KBM-7 (cell line): ENCODE data around the gene GRIK3.
A peak's percentile ranks its signal among the peaks of the same experiment; 100 is the strongest.

Source experiments
- DNase-seq: peaks from one replicate; pipeline ENCODE4 v3.0.0-alpha.2; 2015
- in situ Hi-C: fragments of 300-500 bp; cut with MboI; formaldehyde crosslinking; loops from 2 replicates; pipeline ENCODE4 v1.14.3; 2020; ENCODE audit warnings: low sequenced_read_pairs, low pct_unique_long_range_greater_than_20kb, mixed read lengths

GRIK3 gene

DNA sequence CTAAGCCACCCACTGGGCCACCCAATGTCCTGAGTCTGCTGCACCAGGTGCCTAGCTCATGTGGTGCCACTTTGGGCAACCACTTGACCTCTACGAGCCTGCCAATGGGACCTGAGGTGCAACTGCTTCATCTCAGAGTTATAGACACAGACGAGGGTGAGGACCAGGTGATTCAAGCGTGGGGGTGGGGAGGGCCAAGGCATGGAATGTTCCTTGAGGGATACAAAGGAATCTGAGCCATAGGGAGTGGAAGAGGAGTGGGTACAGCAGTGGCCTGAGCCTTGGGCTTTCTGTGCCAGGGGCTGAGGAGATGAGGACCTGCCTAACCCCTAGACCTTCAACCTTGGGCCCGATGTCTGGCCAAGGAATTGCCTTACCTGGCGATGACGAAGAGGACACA lies 209.1 kb downstream of the GRIK3 start:
- in situ Hi-C loops, result no loop called here

GRCh38 chr1:36824390-36824861 lies 209.9 kb downstream of the GRIK3 start:
- in situ Hi-C loops, result no loop called here
- peak; percentile 7 for DNase-seq

More for the DNA sequence above, 209.1 kb downstream of the GRIK3 start:
- DNase-seq, result no peak

DNA sequence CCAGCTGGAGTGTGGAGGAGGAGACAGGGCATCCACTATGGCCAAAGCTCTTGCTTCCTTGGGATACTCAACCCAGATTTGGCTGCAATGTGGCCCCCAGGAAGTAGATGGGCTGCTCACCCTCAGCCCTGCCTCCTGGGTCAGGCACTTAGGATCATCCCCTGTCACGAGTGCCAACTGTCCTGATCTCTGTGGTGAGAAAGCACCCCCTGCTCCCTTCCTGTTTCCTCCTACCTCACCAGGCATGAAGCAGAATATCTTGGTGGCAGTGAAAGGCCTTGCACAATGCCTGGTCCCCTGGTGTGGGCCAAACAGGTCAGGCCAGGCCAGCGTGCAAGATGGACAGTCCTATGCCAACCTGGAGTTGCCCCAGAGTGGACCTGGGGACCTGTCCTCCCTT lies 211.7 kb downstream of the GRIK3 start:
- in situ Hi-C loops, result no loop called here
- no peak for DNase-seq

GRCh38 chr1:36821386-36821785 lies 212.9 kb downstream of the GRIK3 start:
- no peak for DNase-seq
- in situ Hi-C loops, result no loop called here

- in situ Hi-C loops, result no loop called here
- DNase-seq, result no peak
Observed at GRCh38 chr1:36818771-36819170, 215.5 kb downstream of the GRIK3 start.

DNA sequence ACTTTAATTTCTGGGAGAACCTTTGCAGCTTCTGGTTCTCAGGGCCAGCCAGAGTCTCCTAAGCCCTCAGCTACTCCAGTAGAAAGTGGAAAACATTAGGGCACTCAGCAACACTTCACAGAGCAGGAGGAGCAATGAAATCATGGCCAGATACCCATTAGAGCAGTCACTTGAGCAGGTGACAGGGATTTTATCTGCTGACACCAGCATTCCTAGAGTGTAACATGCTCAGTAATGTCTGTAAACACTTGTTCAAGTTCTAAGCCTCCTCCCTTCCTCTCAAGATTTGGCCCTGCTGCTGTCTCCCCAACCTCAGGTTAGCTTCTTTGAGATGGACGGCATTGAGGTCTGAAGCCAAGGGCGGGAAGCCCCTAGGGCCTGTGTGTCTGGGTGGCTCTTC lies 218.0 kb downstream of the GRIK3 start:
- no peak for DNase-seq
- in situ Hi-C loops, result no loop called here

GRCh38 chr1:36814774-36815173 lies 219.5 kb downstream of the GRIK3 start:
- in situ Hi-C loops, result no loop called here
- DNase-seq, result no peak

GRCh38 chr1:36814083-36814482 lies 220.2 kb downstream of the GRIK3 start:
- in situ Hi-C loops, result no loop called here
- no peak for DNase-seq

GRCh38 chr1:36807262-36807661 lies 227.1 kb downstream of the GRIK3 start:
- in situ Hi-C loops, result no loop called here
- DNase-seq, result no peak

DNA sequence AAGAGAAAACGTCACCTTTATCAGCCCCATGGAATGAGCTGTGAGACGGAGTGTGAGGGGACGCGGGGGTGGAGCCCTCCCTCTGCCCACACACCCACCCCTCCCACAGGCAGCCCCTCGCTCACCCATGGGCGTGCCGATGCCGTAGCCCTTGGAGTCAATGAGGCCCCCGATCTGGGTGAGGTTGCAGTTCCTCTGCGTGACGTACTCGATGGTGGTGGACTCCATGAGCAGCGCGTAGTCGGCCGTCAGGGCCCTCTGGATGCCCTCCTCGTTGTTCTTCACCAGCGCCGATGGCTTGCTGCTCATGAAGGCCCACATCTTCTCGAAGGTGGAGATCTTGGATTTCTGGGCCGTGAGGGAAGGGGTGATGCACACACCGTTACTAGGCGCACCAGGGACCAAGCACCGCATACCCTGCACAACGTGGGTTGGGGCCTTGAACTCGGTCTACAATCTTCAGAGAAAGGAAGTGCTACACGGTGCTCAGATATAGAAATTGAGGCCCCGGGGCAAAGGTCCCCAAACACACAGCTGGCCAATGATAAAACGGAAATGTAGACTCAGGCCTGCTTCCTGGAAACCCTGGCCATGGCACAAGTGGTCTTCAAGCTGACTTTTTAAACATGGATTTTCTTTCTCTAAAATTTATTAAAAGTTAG lies 228.2 kb downstream of the GRIK3 start:
- in situ Hi-C loops, result no loop called here
- DNase-seq, result no peak

GRCh38 chr1:36804669-36805314 lies 229.5 kb downstream of the GRIK3 start:
- in situ Hi-C loops, result no loop called here
- no peak for DNase-seq

DNA sequence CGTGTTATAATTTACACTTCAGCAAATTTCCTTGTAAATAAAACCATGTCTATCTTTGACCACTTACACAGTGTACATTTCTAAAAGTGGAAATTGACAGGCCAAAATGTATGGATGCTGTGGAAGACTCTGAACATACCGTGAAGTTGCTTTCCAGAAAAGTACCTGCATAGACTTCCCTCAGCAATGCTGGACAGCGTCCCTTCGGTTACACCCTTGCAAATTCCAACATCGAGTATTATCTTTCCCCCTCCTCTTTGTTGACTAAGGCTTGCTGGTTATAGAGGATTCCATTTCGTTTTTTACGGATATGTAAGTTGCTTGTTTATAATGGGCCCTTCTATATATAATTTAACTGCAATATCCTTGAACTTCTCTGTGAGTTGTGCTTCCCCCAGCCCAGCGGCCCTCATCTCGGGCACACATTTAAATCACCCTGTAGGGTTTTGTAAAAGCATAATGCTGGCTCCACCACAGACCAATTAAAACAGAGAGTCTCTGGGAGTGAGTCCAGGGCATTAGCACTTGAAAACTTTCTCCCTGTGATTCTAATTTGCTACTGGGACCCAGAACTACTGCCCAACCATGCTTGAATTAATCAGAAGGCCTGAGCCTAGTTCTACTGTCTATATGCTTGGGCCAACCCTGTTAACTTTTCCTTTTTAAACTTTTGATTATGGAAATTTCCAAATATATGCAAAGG lies 230.3 kb downstream of the GRIK3 start:
- no peak for DNase-seq
- in situ Hi-C loops, result no loop called here

- in situ Hi-C loops, result no loop called here
- no peak for DNase-seq
Observed at GRCh38 chr1:36802018-36802417, 232.3 kb downstream of the GRIK3 start.

DNA sequence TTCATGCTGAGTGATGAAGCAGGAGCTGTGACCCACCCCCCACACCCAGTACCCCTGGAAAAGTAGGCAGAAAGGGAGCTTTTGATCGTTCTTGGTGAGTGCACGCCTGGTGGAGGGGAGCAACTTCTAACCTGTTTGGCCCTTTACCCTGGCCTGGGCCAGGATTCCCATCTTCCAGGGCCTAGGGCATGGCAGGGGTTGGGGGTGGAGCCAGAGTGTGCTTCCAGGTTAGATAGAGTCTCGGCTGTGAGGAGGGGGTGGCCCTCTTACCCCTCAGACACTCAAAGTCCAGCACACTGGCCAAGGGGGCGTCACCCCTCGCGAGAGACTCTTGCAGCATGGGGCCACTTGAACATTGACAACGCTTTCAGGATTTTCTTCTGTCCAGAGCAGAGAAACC lies 236.6 kb downstream of the GRIK3 start:
- DNase-seq, result no peak
- in situ Hi-C loops, result no loop called here

- no peak for DNase-seq
- in situ Hi-C loops, result no loop called here
Observed at GRCh38 chr1:36796733-36797132, 237.6 kb downstream of the GRIK3 start.

DNA sequence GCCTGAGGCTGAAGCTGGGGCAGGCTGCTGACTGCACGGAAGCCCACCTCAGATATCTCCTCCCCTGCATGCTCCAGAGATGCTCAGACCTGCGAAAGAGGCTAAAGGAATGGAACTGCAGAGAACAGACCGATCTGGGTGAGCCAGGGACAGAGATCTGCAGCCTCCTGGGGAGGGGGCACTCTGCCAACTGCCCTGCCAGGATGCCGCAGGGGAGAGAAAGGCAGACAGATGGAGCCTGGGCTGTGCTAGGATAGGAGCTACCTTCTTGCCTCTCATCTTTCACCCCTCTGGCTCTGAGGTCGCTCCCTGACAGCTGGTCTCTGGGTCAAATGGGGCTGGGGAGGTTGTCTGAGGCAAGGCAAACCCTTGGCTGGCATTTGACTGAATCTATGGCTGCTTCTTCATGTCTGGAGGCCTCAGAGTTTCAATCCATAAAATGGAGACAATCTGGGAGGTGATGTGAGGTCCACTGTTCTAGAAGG lies 238.2 kb downstream of the GRIK3 start:
- DNase-seq, result no peak
- in situ Hi-C loops, result no loop called here

DNA sequence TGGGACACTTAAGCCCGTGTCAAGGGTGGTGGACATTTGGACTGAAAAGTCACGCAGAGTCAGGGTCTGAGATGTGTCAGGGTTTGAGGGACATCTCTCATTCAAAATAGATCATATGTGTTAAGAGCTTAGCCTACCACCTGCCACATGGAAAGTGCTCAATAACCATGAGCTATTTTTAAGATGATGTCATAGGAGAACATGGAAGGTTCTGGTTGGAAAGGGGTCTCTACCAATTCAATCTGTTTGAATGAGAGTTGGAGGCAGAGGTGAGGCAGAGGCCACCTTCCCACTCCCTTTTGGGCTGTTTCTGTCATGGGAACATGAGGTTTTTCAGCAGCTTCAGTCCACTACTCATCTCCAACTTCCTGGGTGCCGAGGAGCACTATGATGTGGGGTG lies 239.9 kb downstream of the GRIK3 start:
- no peak for DNase-seq

GRCh38 chr1:36793452-36793851 lies 240.9 kb downstream of the GRIK3 start:
- no peak for DNase-seq
- in situ Hi-C loops, result no loop called here

More for the DNA sequence above, 239.9 kb downstream of the GRIK3 start:
- in situ Hi-C loops, result no loop called here

DNA sequence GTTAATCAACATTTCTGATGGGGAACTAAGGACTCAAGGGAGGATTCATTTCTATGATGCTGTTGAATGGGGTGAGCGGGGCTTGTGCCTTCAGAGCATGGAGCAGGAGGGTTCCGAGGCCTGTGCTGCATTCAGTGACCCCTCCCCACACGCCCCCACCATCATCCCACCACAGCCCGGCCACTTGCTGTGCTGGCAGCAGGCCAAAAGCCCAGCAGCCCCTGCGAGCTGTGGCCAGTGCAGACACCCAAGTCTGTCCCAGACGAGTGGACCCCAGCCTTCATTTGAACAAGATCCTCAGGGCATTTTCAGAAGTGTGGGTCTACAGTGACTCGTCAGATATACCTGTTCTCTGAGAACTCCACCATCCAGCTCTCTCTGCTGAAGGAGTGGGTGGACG lies 242.0 kb downstream of the GRIK3 start:
- no peak for DNase-seq
- in situ Hi-C loops, result no loop called here

DNA sequence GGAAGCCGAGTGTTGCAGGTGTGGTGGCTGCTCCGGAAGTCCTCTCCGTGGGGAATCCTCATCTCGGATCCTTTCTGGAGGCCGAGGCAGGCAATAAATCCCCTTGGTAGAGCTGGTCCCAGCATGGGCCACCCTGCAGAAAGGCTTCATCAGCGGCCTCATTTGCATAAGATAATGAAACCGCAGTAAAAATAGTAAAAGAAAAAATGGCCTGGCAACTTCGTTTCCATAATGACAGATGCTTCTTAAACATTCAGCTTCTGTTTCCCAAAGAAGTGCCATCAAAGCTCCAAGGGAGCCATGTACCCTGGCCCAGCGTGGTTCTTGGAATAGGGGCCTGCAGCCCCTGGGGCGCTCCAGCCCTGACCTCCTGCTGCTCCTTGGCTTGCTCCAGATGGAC lies 244.1 kb downstream of the GRIK3 start:
- in situ Hi-C loops, result no loop called here
- DNase-seq, result no peak
